ENCODE measurements around the gene HTRA3.

HTRA3 gene

GRCh38 chr4:8234715-8235114, 34.8 kb upstream of the HTRA3 start:
- H3K79me2 ChIP-seq: no peaks in the 10 kb centered on the region
- no peak overlapping the region for H3K4me3 ChIP-seq (ENCODE audit: low read depth, low read length)
- no peak overlapping the region for H3K27ac ChIP-seq
- H3K36me3 ChIP-seq (ENCODE audit: control insufficient read depth, insufficient read depth, low read length): no peaks in the 10 kb centered on the region
- no peak overlapping the region for H3K9ac ChIP-seq
- H2AFZ ChIP-seq: no peak overlapping the region
- H3K9me3 ChIP-seq (ENCODE audit: control insufficient read depth, low read length): no peaks in the 10 kb centered on the region
- no peaks in the 10 kb centered on the region for H3K27me3 ChIP-seq (ENCODE audit: control insufficient read depth, insufficient read depth, low read length)
- H3K4me2 ChIP-seq (ENCODE audit: low read length): no peak overlapping the region
- no peak for TF ChIP-seq CTCF (IDR thresholded peaks at IDR 0.05)
- no peaks in the 10 kb centered on the region for H3K4me1 ChIP-seq

- no peak for TF ChIP-seq CTCF (IDR thresholded peaks at IDR 0.05)
- H3K4me3 ChIP-seq (ENCODE audit: low read depth, low read length): no peak overlapping the region
- H3K4me1 ChIP-seq: no peaks in the 10 kb centered on the region
- no peak overlapping the region for H3K9ac ChIP-seq
- no peak overlapping the region for H2AFZ ChIP-seq
- H3K27me3 ChIP-seq (ENCODE audit: control insufficient read depth, insufficient read depth, low read length): no peaks in the 10 kb centered on the region
- no peaks in the 10 kb centered on the region for H3K79me2 ChIP-seq
- no peaks in the 10 kb centered on the region for H3K36me3 ChIP-seq (ENCODE audit: control insufficient read depth, insufficient read depth, low read length)
- no peak overlapping the region for H3K27ac ChIP-seq
- no peaks in the 10 kb centered on the region for H3K9me3 ChIP-seq (ENCODE audit: control insufficient read depth, low read length)
- no peak overlapping the region for H3K4me2 ChIP-seq (ENCODE audit: low read length)
Observed at GRCh38 chr4:8235224-8235623, 34.3 kb upstream of the HTRA3 start.

- H3K36me3 ChIP-seq (ENCODE audit: control insufficient read depth, insufficient read depth, low read length): no peaks in the 10 kb centered on the region
Observed at GRCh38 chr4:8235686-8236085, 33.9 kb upstream of the HTRA3 start.

GRCh38 chr4:8236106-8236919, 33.2 kb upstream of the HTRA3 start:
- Histone ChIP-seq H3K36me3 (ENCODE audit: control insufficient read depth, insufficient read depth, low read length) (no peaks in the 10 kb centered on the region), H3K4me1 (no peaks in the 10 kb centered on the region), H3K9ac (no peak overlapping the region), H2AFZ (no peak overlapping the region), H3K9me3 (ENCODE audit: control insufficient read depth, low read length) (no peaks in the 10 kb centered on the region), H3K27me3 (ENCODE audit: control insufficient read depth, insufficient read depth, low read length) (no peaks in the 10 kb centered on the region), H3K27ac (no peak overlapping the region), H3K4me2 (ENCODE audit: low read length) (no peak overlapping the region), H3K79me2 (no peaks in the 10 kb centered on the region), H3K4me3 (ENCODE audit: low read depth, low read length) (no peak overlapping the region)
- TF ChIP-seq CTCF (IDR thresholded peaks at IDR 0.05): no peak

More at GRCh38 chr4:8235686-8236085, 33.9 kb upstream of the HTRA3 start:
- Histone ChIP-seq H3K9me3 (ENCODE audit: control insufficient read depth, low read length) (no peaks in the 10 kb centered on the region), H3K9ac (no peak overlapping the region), H3K4me1 (no peaks in the 10 kb centered on the region), H2AFZ (no peak overlapping the region), H3K27me3 (ENCODE audit: control insufficient read depth, insufficient read depth, low read length) (no peaks in the 10 kb centered on the region), H3K4me2 (ENCODE audit: low read length) (no peak overlapping the region), H3K79me2 (no peaks in the 10 kb centered on the region), H3K4me3 (ENCODE audit: low read depth, low read length) (no peak overlapping the region), H3K27ac (no peak overlapping the region)
- TF ChIP-seq CTCF (IDR thresholded peaks at IDR 0.05): no peak

- no peak overlapping the region for H3K4me3 ChIP-seq (ENCODE audit: low read depth, low read length)
- no peak overlapping the region for H2AFZ ChIP-seq
- H3K9me3 ChIP-seq (ENCODE audit: control insufficient read depth, low read length): no peaks in the 10 kb centered on the region
- H3K4me1 ChIP-seq: no peaks in the 10 kb centered on the region
- H3K9ac ChIP-seq: no peak overlapping the region
- no peaks in the 10 kb centered on the region for H3K36me3 ChIP-seq (ENCODE audit: control insufficient read depth, insufficient read depth, low read length)
- H3K79me2 ChIP-seq: no peaks in the 10 kb centered on the region
- TF ChIP-seq CTCF (IDR thresholded peaks at IDR 0.05): no peak
- no peak overlapping the region for H3K4me2 ChIP-seq (ENCODE audit: low read length)
- H3K27me3 ChIP-seq (ENCODE audit: control insufficient read depth, insufficient read depth, low read length): no peaks in the 10 kb centered on the region
- H3K27ac ChIP-seq: no peak overlapping the region
Observed at GRCh38 chr4:8236920-8237195, 32.7 kb upstream of the HTRA3 start.

All from parathyroid adenoma (tissue), 2 donors.